Activated naive CD8-positive, alpha-beta T cell (primary cell): ENCODE measurements around the gene APAF1.

Experiments
- H3K27ac Mint-ChIP-seq: one replicate; pipeline ENCODE4 v1.8.0; 2021; ENCODE audit warnings: mixed read lengths
- H3K27me3 Mint-ChIP-seq: one replicate; pipeline ENCODE4 v1.8.0; 2021; ENCODE audit warnings: mixed read lengths
- H3K36me3 Mint-ChIP-seq: one replicate; pipeline ENCODE4 v1.8.0; 2021; ENCODE audit warnings: mixed read lengths
- H3K4me1 Mint-ChIP-seq: one replicate; pipeline ENCODE4 v1.8.0; 2021; ENCODE audit warnings: low read depth, mixed read lengths
- H3K4me3 Mint-ChIP-seq: one replicate; pipeline ENCODE4 v1.8.0; 2021; ENCODE audit warnings: mild to moderate bottlenecking, mixed read lengths
- H3K9me3 Mint-ChIP-seq: one replicate; pipeline ENCODE4 v1.8.0; 2021; ENCODE audit warnings: low read depth, mixed read lengths

Gene APAF1

GRCh38 chr12:98696036-98696646 is 51.1 kb downstream of the APAF1 start:
- H3K9me3 Mint-ChIP-seq: no peaks in the 10 kb centered on the region
- no peaks in the 10 kb centered on the region for H3K27me3 Mint-ChIP-seq
- no peak overlapping the region for H3K27ac Mint-ChIP-seq
- no peak overlapping the region for H3K4me3 Mint-ChIP-seq
- peaks cover 17% of the 10 kb centered on the region for H3K36me3 Mint-ChIP-seq
- H3K4me1 Mint-ChIP-seq: peaks cover 13% of the 10 kb centered on the region

DNA sequence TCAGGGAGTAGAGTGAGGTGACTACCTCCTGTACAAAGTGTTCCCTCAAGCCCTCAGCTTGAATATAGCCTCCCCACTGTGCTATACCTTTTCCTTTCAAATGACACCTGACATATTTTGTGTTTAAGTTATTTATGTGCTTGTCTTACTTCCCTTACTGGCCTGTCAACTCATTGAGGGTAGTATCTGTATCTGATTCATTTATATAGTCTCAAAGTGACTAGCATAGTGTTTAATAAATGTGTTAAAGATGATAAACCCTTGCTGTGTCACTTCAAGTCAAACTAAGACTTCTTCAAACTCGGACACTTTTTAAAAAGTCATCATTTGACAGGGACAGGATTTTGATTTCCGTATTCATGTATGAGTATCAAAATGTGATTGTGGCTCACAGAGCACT is 52.1 kb downstream of the APAF1 start:
- peaks cover 9% of the 10 kb centered on the region for H3K4me1 Mint-ChIP-seq
- no peaks in the 10 kb centered on the region for H3K27me3 Mint-ChIP-seq
- H3K27ac Mint-ChIP-seq: no peak overlapping the region
- H3K4me3 Mint-ChIP-seq: no peak overlapping the region
- peaks cover 17% of the 10 kb centered on the region for H3K36me3 Mint-ChIP-seq
- H3K9me3 Mint-ChIP-seq: no peaks in the 10 kb centered on the region

GRCh38 chr12:98698603-98699463 is 53.7 kb downstream of the APAF1 start:
- Mint-ChIP-seq H3K9me3 (no peaks in the 10 kb centered on the region), H3K4me1 (peaks cover 9% of the 10 kb centered on the region), H3K36me3 (peaks cover 17% of the 10 kb centered on the region), H3K27me3 (no peaks in the 10 kb centered on the region), H3K27ac (no peak overlapping the region), H3K4me3 (no peak overlapping the region)

- Mint-ChIP-seq H3K27ac (no peak overlapping the region), H3K36me3 (peaks cover 13% of the 10 kb centered on the region), H3K27me3 (no peaks in the 10 kb centered on the region), H3K9me3 (no peaks in the 10 kb centered on the region), H3K4me1 (peaks cover 5% of the 10 kb centered on the region), H3K4me3 (no peak overlapping the region)
These were observed 54.5 kb downstream of the APAF1 start for GRCh38 chr12:98699586-98699985.

- Mint-ChIP-seq H3K27ac (no peak overlapping the region), H3K36me3 (peaks cover 10% of the 10 kb centered on the region), H3K4me3 (no peak overlapping the region), H3K4me1 (peaks cover 5% of the 10 kb centered on the region), H3K27me3 (no peaks in the 10 kb centered on the region), H3K9me3 (no peaks in the 10 kb centered on the region)
These were observed 56.1 kb downstream of the APAF1 start for GRCh38 chr12:98701166-98701565.

DNA sequence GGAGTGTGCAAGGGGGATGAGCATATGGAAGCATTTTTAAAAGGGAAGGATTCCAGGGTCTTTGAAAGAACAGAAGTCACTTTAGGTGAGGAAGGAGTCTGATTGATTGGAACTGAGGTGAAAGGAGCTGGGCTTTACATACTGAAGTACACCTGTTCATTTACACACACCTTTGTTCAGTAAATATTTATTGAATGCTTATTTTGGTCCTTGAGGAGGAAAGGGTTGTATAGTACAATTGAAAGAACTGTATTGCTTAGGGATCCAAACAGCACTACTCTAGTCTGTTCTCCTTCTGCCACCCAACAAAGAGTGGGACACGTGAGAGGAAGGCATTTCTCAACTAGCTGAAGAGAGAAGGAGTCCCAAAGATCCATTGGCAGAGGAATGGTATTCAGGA is 63.9 kb downstream of the APAF1 start:
- no peaks in the 10 kb centered on the region for H3K4me1 Mint-ChIP-seq
- no peaks in the 10 kb centered on the region for H3K9me3 Mint-ChIP-seq
- H3K27ac Mint-ChIP-seq: no peak overlapping the region
- peaks cover 15% of the 10 kb centered on the region for H3K36me3 Mint-ChIP-seq
- no peaks in the 10 kb centered on the region for H3K27me3 Mint-ChIP-seq
- no peak overlapping the region for H3K4me3 Mint-ChIP-seq

DNA sequence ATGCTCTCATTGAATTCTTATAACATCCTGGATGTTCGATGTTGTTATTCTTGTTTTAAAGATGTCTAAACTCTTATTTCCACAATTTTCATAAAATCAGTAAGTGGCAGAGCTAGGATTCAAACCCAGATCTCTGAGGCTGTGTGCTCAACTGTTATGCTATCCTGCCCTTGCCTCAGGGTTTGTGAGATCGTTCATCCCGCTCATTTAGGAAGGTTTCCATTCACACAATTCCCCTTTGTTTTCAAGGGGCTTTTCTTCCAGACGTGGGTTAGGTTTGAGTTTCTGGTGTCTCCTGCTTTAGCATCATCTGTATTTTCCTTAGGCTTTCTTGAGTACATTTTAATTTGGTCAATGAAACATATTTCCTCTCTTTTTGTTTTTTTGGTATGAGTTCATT is 69.3 kb downstream of the APAF1 start:
- H3K27me3 Mint-ChIP-seq: no peaks in the 10 kb centered on the region
- H3K27ac Mint-ChIP-seq: no peak overlapping the region
- H3K4me3 Mint-ChIP-seq: no peak overlapping the region
- no peaks in the 10 kb centered on the region for H3K4me1 Mint-ChIP-seq
- H3K9me3 Mint-ChIP-seq: no peaks in the 10 kb centered on the region
- peaks cover 25% of the 10 kb centered on the region for H3K36me3 Mint-ChIP-seq

DNA sequence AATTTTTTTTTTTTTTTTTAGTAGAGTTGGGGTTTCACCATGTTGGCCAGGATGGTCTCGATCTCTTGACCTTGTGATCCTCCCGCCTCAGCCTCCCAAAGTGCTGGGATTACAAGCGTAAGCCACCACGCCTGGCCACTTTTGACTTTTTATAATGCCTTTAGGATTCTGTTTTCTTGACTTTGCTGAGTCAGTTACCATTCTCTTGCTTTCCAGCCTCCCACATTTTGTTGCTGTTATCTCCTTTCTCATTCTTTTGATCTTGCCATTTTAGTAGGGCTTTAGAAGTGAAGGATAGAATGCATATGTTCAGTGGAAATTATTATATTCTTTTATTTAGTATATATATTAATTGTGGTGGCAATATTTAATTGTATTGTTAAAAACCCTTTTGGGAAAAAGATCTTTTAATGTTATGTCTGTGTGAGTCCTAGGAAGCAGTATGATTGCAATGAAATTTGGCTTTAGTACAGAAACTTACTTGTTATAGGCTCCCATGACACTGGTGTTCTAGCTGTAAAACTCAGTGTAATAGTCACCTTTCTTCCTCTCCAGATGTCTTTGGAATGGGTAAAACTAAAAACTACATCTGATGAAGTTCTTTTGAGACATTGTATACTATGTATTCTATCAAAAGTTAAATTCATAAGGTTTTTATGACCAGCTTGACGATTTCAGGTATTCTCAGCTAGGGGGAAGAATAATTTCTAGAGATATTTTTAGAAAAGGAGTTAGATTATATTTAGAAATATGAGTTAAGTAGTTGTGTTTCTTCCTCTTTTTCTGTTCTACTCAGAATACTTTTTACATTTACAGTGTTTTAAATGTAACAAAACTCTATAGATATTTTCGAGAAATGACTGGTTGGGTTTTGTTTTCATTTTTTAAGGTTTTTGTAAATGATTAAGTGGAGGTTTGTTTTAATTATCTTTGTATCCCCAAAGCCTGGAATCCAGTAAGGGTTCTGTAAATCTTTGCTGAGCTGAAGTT is 74.7 kb downstream of the APAF1 start:
- Mint-ChIP-seq H3K4me1 (no peaks in the 10 kb centered on the region), H3K9me3 (no peaks in the 10 kb centered on the region), H3K4me3 (no peak overlapping the region), H3K27me3 (no peaks in the 10 kb centered on the region), H3K36me3 (peaks cover 19% of the 10 kb centered on the region), H3K27ac (no peak overlapping the region)

- H3K36me3 Mint-ChIP-seq: peaks cover 22% of the 10 kb centered on the region
- no peaks in the 10 kb centered on the region for H3K9me3 Mint-ChIP-seq
- H3K27me3 Mint-ChIP-seq: no peaks in the 10 kb centered on the region
- H3K4me1 Mint-ChIP-seq: no peaks in the 10 kb centered on the region
- no peak overlapping the region for H3K4me3 Mint-ChIP-seq
- no peak overlapping the region for H3K27ac Mint-ChIP-seq
These were observed 76.2 kb downstream of the APAF1 start for GRCh38 chr12:98721204-98721702.

GRCh38 chr12:98724384-98725155 is 79.5 kb downstream of the APAF1 start:
- H3K9me3 Mint-ChIP-seq: no peaks in the 10 kb centered on the region
- H3K4me1 Mint-ChIP-seq: no peaks in the 10 kb centered on the region
- no peaks in the 10 kb centered on the region for H3K27me3 Mint-ChIP-seq
- no peak overlapping the region for H3K4me3 Mint-ChIP-seq
- no peak overlapping the region for H3K27ac Mint-ChIP-seq
- H3K36me3 Mint-ChIP-seq: peaks cover 15% of the 10 kb centered on the region

DNA sequence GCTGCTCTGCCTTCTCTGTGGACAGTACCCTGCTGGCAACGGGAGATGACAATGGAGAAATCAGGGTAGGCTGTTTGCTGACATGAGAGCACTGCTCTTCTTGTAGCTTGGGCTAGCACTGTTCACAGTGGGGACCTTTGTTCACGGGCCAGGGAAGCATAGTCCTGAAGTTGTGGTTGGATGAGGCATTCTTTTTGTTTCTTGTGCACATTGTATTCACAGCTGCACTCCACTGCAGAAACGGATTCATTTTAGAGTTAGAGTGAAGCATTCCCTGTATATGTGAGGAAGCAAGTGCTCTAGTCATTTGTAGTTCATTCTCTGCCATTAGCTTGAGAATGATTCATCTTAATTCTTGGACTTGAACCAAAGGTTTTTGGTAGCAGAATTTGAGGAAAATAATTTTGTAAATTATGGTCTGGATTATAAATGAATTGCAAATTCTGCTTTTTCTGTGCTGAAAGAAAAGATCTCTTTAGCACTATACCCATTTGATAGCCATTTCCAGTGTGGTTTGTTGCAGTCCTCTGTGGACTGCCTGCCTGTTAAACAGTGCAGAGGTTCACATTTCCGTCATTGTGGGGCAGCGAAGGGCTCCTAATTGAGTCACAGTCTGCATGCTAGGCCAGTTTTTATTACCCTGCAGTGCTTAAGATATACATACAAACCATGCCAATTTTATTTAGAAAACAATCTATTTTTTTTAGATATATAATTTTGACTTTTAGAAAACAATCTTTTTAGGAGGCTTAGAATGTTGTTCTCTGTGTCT is 80.6 kb downstream of the APAF1 start:
- H3K27me3 Mint-ChIP-seq: no peaks in the 10 kb centered on the region
- H3K4me1 Mint-ChIP-seq: no peaks in the 10 kb centered on the region
- no peaks in the 10 kb centered on the region for H3K9me3 Mint-ChIP-seq
- H3K27ac Mint-ChIP-seq: no peak overlapping the region
- no peak overlapping the region for H3K4me3 Mint-ChIP-seq
- H3K36me3 Mint-ChIP-seq: peaks cover 15% of the 10 kb centered on the region

- no peaks in the 10 kb centered on the region for H3K27me3 Mint-ChIP-seq
- H3K9me3 Mint-ChIP-seq: no peaks in the 10 kb centered on the region
- H3K27ac Mint-ChIP-seq: no peak overlapping the region
- peaks cover 15% of the 10 kb centered on the region for H3K36me3 Mint-ChIP-seq
- no peak overlapping the region for H3K4me3 Mint-ChIP-seq
- no peaks in the 10 kb centered on the region for H3K4me1 Mint-ChIP-seq
These were observed 82.1 kb downstream of the APAF1 start for GRCh38 chr12:98727196-98727595.

DNA sequence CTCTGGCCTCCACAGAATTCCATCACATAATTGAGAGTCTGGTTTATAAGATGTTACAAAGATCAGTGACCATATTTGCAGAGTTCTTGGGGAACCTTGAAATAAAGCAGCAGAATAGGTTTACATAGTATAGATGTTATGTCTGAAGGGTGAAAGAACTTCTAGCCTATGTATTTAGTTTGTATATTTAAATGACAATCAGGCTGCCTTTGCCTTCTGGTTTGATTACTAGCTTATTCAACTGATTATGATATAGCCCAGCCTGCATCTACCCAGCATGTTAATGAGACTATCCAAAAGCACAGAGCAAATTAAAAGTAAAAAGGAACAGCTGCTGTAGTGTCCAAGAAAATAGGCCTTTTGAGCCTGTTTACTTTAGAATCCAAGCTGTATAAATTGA is 85.3 kb downstream of the APAF1 start:
- no peak overlapping the region for H3K27ac Mint-ChIP-seq

More for the DNA sequence above, 85.3 kb downstream of the APAF1 start:
- Mint-ChIP-seq H3K9me3 (no peaks in the 10 kb centered on the region), H3K36me3 (peaks cover 7% of the 10 kb centered on the region), H3K4me3 (no peak overlapping the region), H3K4me1 (no peaks in the 10 kb centered on the region), H3K27me3 (no peaks in the 10 kb centered on the region)
